ENCODE measurements around the gene AOPEP.

The AOPEP gene

GRCh38 chr9:94984891-94985476, 258.5 kb downstream of the AOPEP start:
- no peaks in the 10 kb centered on the region for H4K20me1 ChIP-seq (ENCODE audit: low read depth, low read length)
- no peaks in the 10 kb centered on the region for H3F3A ChIP-seq (ENCODE audit: insufficient read depth)
- no peak overlapping the region for H3K4me3 ChIP-seq (ENCODE audit: insufficient read depth, low read length, poor library complexity, severe bottlenecking)
- no peaks in the 10 kb centered on the region for H3K79me2 ChIP-seq (ENCODE audit: insufficient read depth, low read length)
- no peaks in the 10 kb centered on the region for H3K9me3 ChIP-seq (ENCODE audit: insufficient read depth, low read length)
- no peak overlapping the region for H3K4me2 ChIP-seq (ENCODE audit: low read depth, low read length, poor library complexity, severe bottlenecking)
- H3K9ac ChIP-seq (ENCODE audit: low read length), result no peak overlapping the region
- no peaks in the 10 kb centered on the region for H3K36me3 ChIP-seq (ENCODE audit: low read length)
- no peak overlapping the region for H2AFZ ChIP-seq (ENCODE audit: low read depth, low read length, severe bottlenecking)
- no peaks in the 10 kb centered on the region for H3K27me3 ChIP-seq (ENCODE audit: low read length)
- H3K9me2 ChIP-seq (replicated peaks; ENCODE audit: insufficient read depth, low read length), result no peaks in the 10 kb centered on the region
- no peak overlapping the region for H3K27ac ChIP-seq (ENCODE audit: low read depth, low read length)
- TF ChIP-seq EZH2phosphoT487 (conservative IDR thresholded peaks at IDR 0.05; ENCODE audit: low read length) (no peak), CTCF (IDR thresholded peaks at IDR 0.05; ENCODE audit: insufficient read depth, low read length, poor library complexity, severe bottlenecking) (no peak)

GRCh38 chr9:94985649-94986048, 259.1 kb downstream of the AOPEP start:
- Histone ChIP-seq H3K9me2 (replicated peaks; ENCODE audit: insufficient read depth, low read length) (no peaks in the 10 kb centered on the region), H3K9me3 (ENCODE audit: insufficient read depth, low read length) (no peaks in the 10 kb centered on the region), H3K27me3 (ENCODE audit: low read length) (no peaks in the 10 kb centered on the region), H3K4me3 (ENCODE audit: insufficient read depth, low read length, poor library complexity, severe bottlenecking) (no peak overlapping the region), H3K9ac (ENCODE audit: low read length) (no peak overlapping the region), H4K20me1 (ENCODE audit: low read depth, low read length) (no peaks in the 10 kb centered on the region), H3F3A (ENCODE audit: insufficient read depth) (no peaks in the 10 kb centered on the region), H3K27ac (ENCODE audit: low read depth, low read length) (no peak overlapping the region), H3K4me2 (ENCODE audit: low read depth, low read length, poor library complexity, severe bottlenecking) (no peak overlapping the region), H3K79me2 (ENCODE audit: insufficient read depth, low read length) (no peaks in the 10 kb centered on the region), H2AFZ (ENCODE audit: low read depth, low read length, severe bottlenecking) (no peak overlapping the region), H3K36me3 (ENCODE audit: low read length) (no peaks in the 10 kb centered on the region)
- TF ChIP-seq CTCF (IDR thresholded peaks at IDR 0.05; ENCODE audit: insufficient read depth, low read length, poor library complexity, severe bottlenecking) (no peak), EZH2phosphoT487 (conservative IDR thresholded peaks at IDR 0.05; ENCODE audit: low read length) (no peak)

- Histone ChIP-seq H3K9ac (ENCODE audit: low read length) (no peak overlapping the region), H3F3A (ENCODE audit: insufficient read depth) (no peaks in the 10 kb centered on the region), H4K20me1 (ENCODE audit: low read depth, low read length) (no peaks in the 10 kb centered on the region), H3K79me2 (ENCODE audit: insufficient read depth, low read length) (no peaks in the 10 kb centered on the region), H2AFZ (ENCODE audit: low read depth, low read length, severe bottlenecking) (no peak overlapping the region), H3K4me3 (ENCODE audit: insufficient read depth, low read length, poor library complexity, severe bottlenecking) (no peak overlapping the region), H3K36me3 (ENCODE audit: low read length) (no peaks in the 10 kb centered on the region), H3K9me3 (ENCODE audit: insufficient read depth, low read length) (no peaks in the 10 kb centered on the region), H3K27ac (ENCODE audit: low read depth, low read length) (no peak overlapping the region), H3K27me3 (ENCODE audit: low read length) (no peaks in the 10 kb centered on the region), H3K9me2 (replicated peaks; ENCODE audit: insufficient read depth, low read length) (no peaks in the 10 kb centered on the region), H3K4me2 (ENCODE audit: low read depth, low read length, poor library complexity, severe bottlenecking) (no peak overlapping the region)
- no peak for TF ChIP-seq CTCF (IDR thresholded peaks at IDR 0.05; ENCODE audit: insufficient read depth, low read length, poor library complexity, severe bottlenecking)
- TF ChIP-seq EZH2phosphoT487 (conservative IDR thresholded peaks at IDR 0.05; ENCODE audit: low read length), result no peak
Measured at GRCh38 chr9:94987731-94988130, 261.2 kb downstream of the AOPEP start.

Data from SU-DHL-6 (cell line).